ENCODE measurements around the gene CNNM1.

The CNNM1 gene

DNA sequence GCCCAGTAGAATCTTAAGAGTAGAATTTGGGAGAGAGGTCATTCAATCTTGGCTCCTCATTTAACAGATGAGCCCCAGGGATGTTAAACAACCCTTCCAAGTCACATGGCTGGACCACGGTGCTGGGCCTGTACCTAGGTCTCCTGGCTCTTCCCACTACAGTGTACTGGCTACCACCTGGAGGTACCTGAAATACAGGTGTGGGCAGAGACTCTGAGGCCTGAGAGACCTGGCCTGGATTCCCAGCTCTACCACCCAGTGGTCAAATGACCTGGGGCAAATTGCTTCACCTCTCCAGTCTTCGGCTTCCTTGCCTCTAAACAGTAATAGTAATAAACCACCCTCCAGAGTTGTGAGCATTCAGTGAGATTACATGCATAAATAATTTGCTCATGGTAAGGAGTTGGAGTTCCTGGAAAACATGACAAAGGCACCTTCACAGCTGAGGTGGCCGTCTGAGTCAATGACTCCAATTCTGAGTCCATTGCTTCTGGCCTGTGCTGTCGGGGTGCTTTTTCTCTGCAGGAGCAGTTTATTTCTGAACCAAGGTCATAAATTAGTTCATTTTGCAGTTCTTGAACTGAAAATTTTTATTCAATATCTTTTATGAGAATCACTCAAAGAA lies 98.5 kb downstream of the CNNM1 start:
- H3K27me3 ChIP-seq (ENCODE audit: control insufficient read depth, insufficient read depth, low read length): no peaks in the 10 kb centered on the region
- peaks cover 18% of the 10 kb centered on the region for H3K79me2 ChIP-seq
- no peaks in the 10 kb centered on the region for H3K36me3 ChIP-seq (ENCODE audit: control insufficient read depth, insufficient read depth, low read length)
- TF ChIP-seq, protein P1, sequence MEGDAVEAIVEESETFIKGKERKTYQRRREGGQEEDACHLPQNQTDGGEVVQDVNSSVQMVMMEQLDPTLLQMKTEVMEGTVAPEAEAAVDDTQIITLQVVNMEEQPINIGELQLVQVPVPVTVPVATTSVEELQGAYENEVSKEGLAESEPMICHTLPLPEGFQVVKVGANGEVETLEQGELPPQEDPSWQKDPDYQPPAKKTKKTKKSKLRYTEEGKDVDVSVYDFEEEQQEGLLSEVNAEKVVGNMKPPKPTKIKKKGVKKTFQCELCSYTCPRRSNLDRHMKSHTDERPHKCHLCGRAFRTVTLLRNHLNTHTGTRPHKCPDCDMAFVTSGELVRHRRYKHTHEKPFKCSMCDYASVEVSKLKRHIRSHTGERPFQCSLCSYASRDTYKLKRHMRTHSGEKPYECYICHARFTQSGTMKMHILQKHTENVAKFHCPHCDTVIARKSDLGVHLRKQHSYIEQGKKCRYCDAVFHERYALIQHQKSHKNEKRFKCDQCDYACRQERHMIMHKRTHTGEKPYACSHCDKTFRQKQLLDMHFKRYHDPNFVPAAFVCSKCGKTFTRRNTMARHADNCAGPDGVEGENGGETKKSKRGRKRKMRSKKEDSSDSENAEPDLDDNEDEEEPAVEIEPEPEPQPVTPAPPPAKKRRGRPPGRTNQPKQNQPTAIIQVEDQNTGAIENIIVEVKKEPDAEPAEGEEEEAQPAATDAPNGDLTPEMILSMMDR (IDR thresholded peaks at IDR 0.05): no peak
- peaks cover 3% of the 10 kb centered on the region for H3K4me1 ChIP-seq
- no peak overlapping the region for H3K27ac ChIP-seq
- no peaks in the 10 kb centered on the region for H3K9me3 ChIP-seq (ENCODE audit: control insufficient read depth, low read length)
- no peak overlapping the region for H3K4me2 ChIP-seq (ENCODE audit: low read length)
- H3K9ac ChIP-seq: no peak overlapping the region
- no peak overlapping the region for H2AFZ ChIP-seq
- peak overlapping the region; percentile 15 for H3K4me3 ChIP-seq (ENCODE audit: low read depth, low read length)

DNA sequence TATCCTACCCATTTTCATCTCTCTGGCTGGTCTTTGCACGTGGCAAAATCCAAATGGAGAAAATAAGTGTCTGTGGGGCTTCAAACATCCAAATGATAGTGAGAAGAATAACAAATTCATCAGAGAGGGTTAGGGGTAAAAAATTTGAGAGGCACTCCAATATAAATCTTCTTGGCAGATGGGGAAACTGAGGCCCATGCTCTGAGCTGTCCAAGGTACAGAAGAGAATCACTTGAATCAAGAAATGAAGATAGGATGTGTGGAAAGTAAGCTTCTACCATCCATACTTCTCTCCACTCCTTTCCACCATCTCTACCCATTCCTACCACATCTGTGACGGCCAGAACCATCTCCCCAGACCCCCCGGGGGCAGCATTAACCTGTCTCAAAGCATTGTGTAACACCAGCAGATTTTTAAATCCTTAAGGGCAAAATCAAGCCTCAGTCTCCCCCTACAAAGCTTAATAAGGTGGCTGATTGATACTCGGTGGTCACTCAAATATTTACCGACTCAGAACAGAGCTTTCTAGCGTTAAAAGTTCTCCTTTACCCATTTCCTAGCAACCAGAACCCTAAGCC lies 100.5 kb downstream of the CNNM1 start:
- TF ChIP-seq, protein P1 (IDR thresholded peaks at IDR 0.05): no peak
- Histone ChIP-seq H3K4me1 (peaks cover 5% of the 10 kb centered on the region), H3K4me3 (ENCODE audit: low read depth, low read length) (peak overlapping the region; percentile 94), H2AFZ (peak overlapping the region; percentile 91), H3K27me3 (ENCODE audit: control insufficient read depth, insufficient read depth, low read length) (no peaks in the 10 kb centered on the region), H3K27ac (peak overlapping the region; percentile 96), H3K36me3 (ENCODE audit: control insufficient read depth, insufficient read depth, low read length) (no peaks in the 10 kb centered on the region), H3K4me2 (ENCODE audit: low read length) (peak overlapping the region; percentile 66), H3K9ac (peak overlapping the region; percentile 44), H3K9me3 (ENCODE audit: control insufficient read depth, low read length) (no peaks in the 10 kb centered on the region), H3K79me2 (peaks cover 19% of the 10 kb centered on the region)

DNA sequence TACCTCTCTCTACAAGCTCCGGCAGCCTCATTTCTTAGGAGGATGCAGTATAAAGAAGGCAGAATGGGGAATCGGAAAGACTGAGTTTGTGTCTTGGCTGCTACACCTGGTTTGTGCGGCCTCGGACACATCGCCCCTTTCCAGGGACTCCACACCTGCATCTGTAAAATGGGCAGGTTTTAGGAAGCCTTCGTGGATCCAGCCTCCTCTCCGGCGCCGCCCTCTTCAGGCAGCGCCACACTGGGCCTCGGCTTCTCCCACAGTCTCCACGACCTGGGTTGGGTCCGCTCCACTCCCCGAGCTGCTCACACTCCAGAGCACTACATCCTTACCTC lies 100.9 kb downstream of the CNNM1 start:
- H2AFZ ChIP-seq: peak overlapping the region; percentile 91
- peak overlapping the region; percentile 94 for H3K4me3 ChIP-seq (ENCODE audit: low read depth, low read length)
- peaks cover 6% of the 10 kb centered on the region for H3K4me1 ChIP-seq
- peak overlapping the region; percentile 66 for H3K4me2 ChIP-seq (ENCODE audit: low read length)
- peak overlapping the region; percentile 96 for H3K27ac ChIP-seq
- peak overlapping the region; percentile 44 for H3K9ac ChIP-seq
- TF ChIP-seq, protein P1 (IDR thresholded peaks at IDR 0.05): no peak
- peaks cover 19% of the 10 kb centered on the region for H3K79me2 ChIP-seq
- H3K9me3 ChIP-seq (ENCODE audit: control insufficient read depth, low read length): no peaks in the 10 kb centered on the region
- no peaks in the 10 kb centered on the region for H3K36me3 ChIP-seq (ENCODE audit: control insufficient read depth, insufficient read depth, low read length)
- no peaks in the 10 kb centered on the region for H3K27me3 ChIP-seq (ENCODE audit: control insufficient read depth, insufficient read depth, low read length)

DNA sequence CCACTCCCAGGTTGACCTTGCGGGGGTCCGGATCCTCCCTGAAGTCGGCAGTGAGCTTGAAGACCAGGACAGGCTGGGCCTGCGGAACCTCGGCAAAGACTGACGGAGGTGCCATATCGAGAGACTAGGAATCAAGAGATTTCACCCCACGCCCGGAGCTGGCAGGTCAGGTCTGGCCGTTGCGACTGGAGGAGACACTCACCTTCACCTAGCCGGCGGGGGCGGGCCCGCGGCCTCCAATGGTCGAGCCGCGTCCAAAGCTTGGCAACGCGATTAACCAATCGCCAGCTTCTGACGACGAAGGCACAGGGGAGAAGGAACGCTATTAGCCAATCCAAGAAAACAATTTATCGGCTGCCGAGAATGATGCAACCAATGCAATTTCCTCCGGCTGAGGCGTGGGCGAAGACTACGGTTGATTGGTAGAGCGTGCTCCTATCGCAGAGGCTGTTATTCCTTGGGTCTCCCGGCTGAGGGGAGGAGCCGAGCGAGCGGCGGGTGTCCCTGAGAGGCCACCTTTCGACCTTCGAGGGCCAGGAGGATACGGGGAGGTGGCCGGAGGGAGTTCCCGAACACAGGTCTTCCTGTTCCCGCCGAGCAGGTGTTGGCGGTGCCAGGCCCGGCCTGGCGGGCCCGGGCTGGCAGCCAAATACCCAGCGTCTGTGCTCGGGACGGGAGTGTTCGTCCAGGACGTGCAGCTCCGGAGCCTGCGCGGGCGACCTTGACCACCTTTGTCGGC lies 101.5 kb downstream of the CNNM1 start, which contains the start of gene GOT1:
Gene GOT1, minus strand, starts transcription at position 174 of the 739 bp plus-strand sequence. Its CDS starts 59 bp downstream, at position 115.
- Histone ChIP-seq H3K27ac (peak within 1 kb of the TSS; percentile 96), H3K4me3 (ENCODE audit: low read depth, low read length) (peak within 1 kb of the TSS; percentile 94), H3K36me3 (ENCODE audit: control insufficient read depth, insufficient read depth, low read length) (no peaks in the 10 kb centered on the region), H3K4me1 (peaks cover 6% of the 10 kb centered on the region), H3K4me2 (ENCODE audit: low read length) (peak within 1 kb of the TSS; percentile 68), H3K9ac (peak within 1 kb of the TSS; percentile 48), H3K9me3 (ENCODE audit: control insufficient read depth, low read length) (no peaks in the 10 kb centered on the region), H2AFZ (peak within 1 kb of the TSS; percentile 91), H3K27me3 (ENCODE audit: control insufficient read depth, insufficient read depth, low read length) (no peaks in the 10 kb centered on the region), H3K79me2 (peaks cover 19% of the 10 kb centered on the region)
- TF ChIP-seq, protein P1 (IDR thresholded peaks at IDR 0.05): no peak
